Mesenchymal stem cell (in vitro differentiated cells and primary cell): Measurements from ENCODE around the gene CBX2.
A peak's percentile ranks its signal among the peaks of the same experiment; 100 is the strongest.

Source experiments
- DNase-seq: peaks from one replicate; pipeline ENCODE4 v3.0.0-alpha.2; 2013
- H2AFZ ChIP-seq: one replicate; pipeline ENCODE4 v1.6.1; 2013; ENCODE audit warnings: low read depth, mild to moderate bottlenecking, control low read depth, inconsistent platforms, low read length, moderate library complexity
- H2AK5ac ChIP-seq: 2 replicates; pipeline ENCODE4 v1.6.1; 2013; ENCODE audit warnings: low read length, moderate library complexity, mild to moderate bottlenecking, inconsistent platforms; ENCODE audit not compliant: severe bottlenecking
- H2BK120ac ChIP-seq: one replicate; pipeline ENCODE4 v1.6.1; 2013; ENCODE audit warnings: low read depth, mild to moderate bottlenecking, inconsistent platforms, low read length, moderate library complexity
- H2BK12ac ChIP-seq, 2 experiments: one replicate each; pipeline ENCODE4 v1.6.1; 2013; ENCODE audit warnings: inconsistent platforms in 2 of 2, low read length in 2 of 2, mild to moderate bottlenecking in 2 of 2, moderate library complexity in 2 of 2, control low read depth in 1 of 2
- H2BK15ac ChIP-seq: one replicate; pipeline ENCODE4 v1.6.1; 2013; ENCODE audit warnings: mild to moderate bottlenecking, low read depth, inconsistent platforms; ENCODE audit not compliant: poor library complexity, severe bottlenecking
- H2BK5ac ChIP-seq: 2 replicates; pipeline ENCODE4 v1.6.1; 2013; ENCODE audit warnings: low read depth, mild to moderate bottlenecking, low read length, control low read depth, inconsistent platforms; ENCODE audit not compliant: poor library complexity, severe bottlenecking
- H3K14ac ChIP-seq, 2 experiments: one replicate each; pipeline ENCODE4 v1.6.1; 2013; ENCODE audit warnings: inconsistent platforms in 2 of 2, low read length in 2 of 2, control low read depth in 1 of 2, mild to moderate bottlenecking in 1 of 2, moderate library complexity in 1 of 2
- H3K18ac ChIP-seq, 2 experiments: one replicate each; pipeline ENCODE4 v1.6.1; 2013; ENCODE audit warnings: inconsistent platforms in 2 of 2, low read length in 2 of 2, control low read depth in 1 of 2, low read depth in 1 of 2, mild to moderate bottlenecking in 1 of 2
- H3K23ac ChIP-seq, 2 experiments: one replicate each; pipeline ENCODE4 v1.6.1; 2013; ENCODE audit warnings: inconsistent platforms in 2 of 2, low read length in 2 of 2, mild to moderate bottlenecking in 2 of 2, moderate library complexity in 2 of 2, control low read depth in 1 of 2
- H3K27ac ChIP-seq: 2 replicates; pipeline ENCODE4 v1.5.1; 2013; ENCODE audit warnings: mild to moderate bottlenecking, moderate library complexity, low read length, control low read depth, inconsistent platforms; ENCODE audit not compliant: poor library complexity, severe bottlenecking
- H3K27me3 ChIP-seq, 2 experiments: 2 replicates each; pipeline versions ENCODE4 v1.6.1 to v1.7.0; 2013; ENCODE audit warnings: low read length in 2 of 2, mild to moderate bottlenecking in 2 of 2, moderate library complexity in 2 of 2, control low read depth in 1 of 2, inconsistent platforms in 1 of 2; ENCODE audit not compliant: control insufficient read depth in 1 of 2, insufficient read depth in 1 of 2
- H3K36me3 ChIP-seq, 2 experiments: 2 replicates each; pipeline versions ENCODE4 v1.6.1 to v1.7.0; 2013; ENCODE audit warnings: low read length in 2 of 2, control low read depth in 1 of 2, inconsistent platforms in 1 of 2, low read depth in 1 of 2, mild to moderate bottlenecking in 1 of 2; ENCODE audit not compliant: insufficient read depth in 2 of 2, control insufficient read depth in 1 of 2
- H3K4ac ChIP-seq, 2 experiments: one replicate each; pipeline ENCODE4 v1.6.1; 2013; ENCODE audit warnings: inconsistent platforms in 2 of 2, low read length in 2 of 2, mild to moderate bottlenecking in 2 of 2, moderate library complexity in 2 of 2, control low read depth in 1 of 2, low read depth in 1 of 2
- H3K4me1 ChIP-seq: 2 replicates; pipeline ENCODE4 v1.6.1; 2013; ENCODE audit warnings: low read depth, low read length, control low read depth; ENCODE audit not compliant: control insufficient read depth, insufficient read depth
- H3K4me2 ChIP-seq: 2 replicates; pipeline ENCODE4 v1.6.1; 2013; ENCODE audit warnings: low read length, mild to moderate bottlenecking, inconsistent platforms; ENCODE audit not compliant: poor library complexity, severe bottlenecking
- H3K4me3 ChIP-seq, 2 experiments: 2 replicates each; pipeline versions ENCODE4 v1.5.1 to v1.7.0; 2013; ENCODE audit warnings: low read length in 2 of 2, mild to moderate bottlenecking in 2 of 2, control low read depth in 1 of 2, low read depth in 1 of 2; ENCODE audit not compliant: insufficient read depth in 1 of 2
- H3K79me1 ChIP-seq: replicated peaks from 2 replicates; pipeline ENCODE4 v1.6.1; 2013; ENCODE audit warnings: mild to moderate bottlenecking, control low read depth, low read length, inconsistent platforms; ENCODE audit not compliant: poor library complexity, severe bottlenecking
- H3K9ac ChIP-seq: 2 replicates; pipeline ENCODE4 v1.7.0; 2013; ENCODE audit warnings: mild to moderate bottlenecking, low read length, moderate library complexity
- H3K9me3 ChIP-seq: 2 replicates; pipeline ENCODE4 v1.7.0; 2013; ENCODE audit warnings: mild to moderate bottlenecking, low read length; ENCODE audit not compliant: control insufficient read depth
- H4K8ac ChIP-seq: one replicate; pipeline ENCODE4 v1.6.1; 2013; ENCODE audit warnings: inconsistent platforms, mild to moderate bottlenecking, low read length, moderate library complexity
- H4K91ac ChIP-seq: one replicate; pipeline ENCODE4 v1.6.1; 2013; ENCODE audit warnings: mild to moderate bottlenecking, low read length, inconsistent platforms
- WGBS: methylation state at CpG from one replicate; pipeline ENCODE4 v1.1.7; 2013; ENCODE audit warnings: mixed read lengths; 5-methylcytosine and 5-hydroxymethylcytosine counted together

Gene CBX2

DNA sequence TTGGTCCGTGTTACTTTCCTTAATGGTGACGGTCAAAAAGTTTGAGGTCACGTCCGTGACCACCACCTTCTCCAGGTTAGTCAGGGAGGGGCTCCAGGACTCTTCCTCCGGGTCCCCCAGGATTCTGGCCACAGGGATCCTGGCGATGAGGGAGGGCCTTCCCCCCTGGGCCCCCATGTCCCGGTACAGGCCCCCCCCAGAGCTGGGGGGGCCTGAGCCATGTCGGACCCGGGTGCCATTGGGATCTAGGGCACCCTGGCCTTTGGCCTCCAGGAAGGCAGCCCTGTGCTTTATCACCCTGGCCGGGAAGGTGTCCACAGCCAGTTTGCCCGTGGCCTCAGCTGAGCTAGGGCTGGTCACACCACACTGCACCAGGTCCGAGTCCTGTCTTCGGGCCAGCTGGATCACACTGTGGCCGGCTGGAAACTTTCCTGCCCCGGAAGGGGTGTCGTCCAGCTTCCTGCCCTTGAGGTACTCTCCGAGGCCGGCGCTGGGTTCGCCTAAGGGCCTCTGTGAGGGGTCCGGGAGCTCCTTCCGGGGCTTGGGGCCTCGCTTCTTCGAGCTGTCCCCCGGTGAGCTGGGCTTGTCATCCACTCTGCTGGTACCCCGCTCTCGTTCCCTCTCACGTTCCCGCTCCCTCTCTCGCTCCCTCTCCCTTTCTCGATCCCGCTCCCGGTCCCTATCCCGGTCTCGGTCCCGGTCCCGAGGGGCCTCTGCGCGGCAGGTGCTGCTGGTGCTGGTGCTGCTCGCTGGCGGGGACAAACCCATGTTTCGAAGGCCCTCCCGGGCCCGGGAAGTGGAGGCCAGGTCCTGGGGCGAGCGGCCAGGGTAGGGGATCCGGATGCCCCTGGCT is 16.9 kb downstream of the CBX2 start:
- Histone ChIP-seq H3K36me3 (peaks cover 0 to 19% of the 10 kb centered on the region in 2 experiments), H3K9ac (no peak overlapping the region), H2BK120ac (peak overlapping the region; percentile 57), H4K8ac (no peak overlapping the region), H2BK5ac (no peak overlapping the region), H4K91ac (no peak overlapping the region), H2BK15ac (peak overlapping the region; percentile 92), H3K18ac (peak overlapping the region; percentile 4 to 6), H3K9me3 (no peaks in the 10 kb centered on the region), H3K79me1 (peaks cover 11% of the 10 kb centered on the region), H3K27ac (no peak overlapping the region), H3K14ac (no peak overlapping the region), H2BK12ac (peak overlapping the region in 1 of 2 experiments; percentile 61), H3K27me3 (peaks cover 46 to 53% of the 10 kb centered on the region in 2 experiments), H2AFZ (no peak overlapping the region), H3K4me2 (no peak overlapping the region), H3K23ac (peak overlapping the region in 1 of 2 experiments; percentile 9), H2AK5ac (no peak overlapping the region), H3K4me1 (peaks cover 49% of the 10 kb centered on the region), H3K4me3 (no peak overlapping the region), H3K4ac (peak overlapping the region in 1 of 2 experiments; percentile 28)
- no peak for DNase-seq
- WGBS, result 62% methylated on average over 45 of the region's 47 CpGs

DNA sequence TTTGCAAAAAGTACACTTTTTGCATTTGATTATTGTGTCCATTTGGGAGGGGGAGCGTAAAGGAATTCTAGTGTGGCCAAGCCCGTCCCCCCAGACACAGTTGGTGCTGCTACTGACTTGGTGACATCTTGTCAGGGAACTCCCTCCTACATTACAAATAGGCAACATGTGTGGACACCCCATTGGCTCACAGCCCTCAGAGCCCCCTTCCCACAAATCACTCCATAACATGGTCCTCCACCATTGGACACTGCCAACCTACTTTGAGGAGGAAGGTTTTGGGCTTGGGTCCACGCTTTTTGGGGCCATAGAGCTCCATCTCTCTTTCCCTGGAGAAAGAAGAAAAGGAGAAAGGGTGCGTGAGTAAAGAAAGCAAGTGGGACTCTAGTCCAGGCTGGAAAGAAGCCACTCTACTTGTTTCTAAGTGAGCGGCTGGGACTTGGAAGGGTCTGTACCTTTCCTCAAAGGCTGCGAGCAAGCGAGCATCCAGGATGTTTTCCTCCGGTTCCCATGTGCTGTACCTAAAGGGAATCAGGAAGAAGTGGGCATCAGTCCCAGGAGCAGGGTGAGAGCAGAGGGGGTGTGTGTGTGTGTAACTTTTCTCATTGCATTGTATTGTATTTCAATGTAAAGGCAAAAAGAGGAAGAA is 18.0 kb downstream of the CBX2 start:
- no peak overlapping the region for H3K18ac ChIP-seq
- peak overlapping the region; percentile 63 for H2AK5ac ChIP-seq
- H3K27me3 ChIP-seq, result peaks cover 46 to 53% of the 10 kb centered on the region in 2 experiments
- WGBS, result 63% methylated on average over 8 of the region's 8 CpGs
- peak overlapping the region in 1 of 2 experiments; percentile 15 for H3K23ac ChIP-seq
- H3K9me3 ChIP-seq, result no peaks in the 10 kb centered on the region
- no peak overlapping the region for H2AFZ ChIP-seq
- H2BK120ac ChIP-seq, result no peak overlapping the region
- DNase-seq, result no peak
- H3K9ac ChIP-seq, result peak overlapping the region; percentile 91
- no peak overlapping the region for H2BK5ac ChIP-seq
- H3K4me3 ChIP-seq, result peak overlapping the region in 1 of 2 experiments; percentile 81
- no peak overlapping the region for H3K27ac ChIP-seq
- H3K4me2 ChIP-seq, result peak overlapping the region; percentile 55
- no peak overlapping the region for H4K8ac ChIP-seq
- no peak overlapping the region for H4K91ac ChIP-seq
- H2BK12ac ChIP-seq, result peak overlapping the region in 1 of 2 experiments; percentile 39
- no peak overlapping the region for H3K14ac ChIP-seq
- peaks cover 56% of the 10 kb centered on the region for H3K4me1 ChIP-seq
- H3K4ac ChIP-seq, result no peak overlapping the region
- no peak overlapping the region for H2BK15ac ChIP-seq
- H3K79me1 ChIP-seq, result peaks cover 11% of the 10 kb centered on the region
- peaks cover 0 to 15% of the 10 kb centered on the region in 2 experiments for H3K36me3 ChIP-seq

DNA sequence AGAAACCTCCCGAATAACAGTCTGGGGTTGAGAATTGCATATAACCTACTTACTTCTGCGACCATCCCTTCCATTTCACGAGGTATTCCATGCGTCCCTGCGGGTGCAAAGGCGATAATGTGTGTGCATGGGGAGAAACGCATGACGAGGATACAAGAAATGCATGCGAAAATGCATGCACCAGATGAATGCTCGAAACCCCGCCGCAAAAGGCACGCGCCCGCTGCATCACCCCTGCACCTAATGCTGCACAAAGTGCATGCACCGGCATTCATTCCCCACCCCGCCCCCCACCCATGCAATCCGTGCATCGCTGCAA is 18.5 kb downstream of the CBX2 start:
- H2AFZ ChIP-seq, result peak overlapping the region; percentile 90
- DNase-seq, result no peak
- H4K91ac ChIP-seq, result no peak overlapping the region
- peak overlapping the region; percentile 81 to 82 for H3K4me3 ChIP-seq
- H3K79me1 ChIP-seq, result peaks cover 11% of the 10 kb centered on the region
- under 1% methylated on average over 15 of the region's 19 CpGs for WGBS
- H4K8ac ChIP-seq, result no peak overlapping the region
- H3K9me3 ChIP-seq, result no peaks in the 10 kb centered on the region
- H3K4me1 ChIP-seq, result peaks cover 56% of the 10 kb centered on the region
- H2AK5ac ChIP-seq, result no peak overlapping the region
- peaks cover 45 to 53% of the 10 kb centered on the region in 2 experiments for H3K27me3 ChIP-seq
- H3K18ac ChIP-seq, result peak overlapping the region in 1 of 2 experiments; percentile 31
- H3K9ac ChIP-seq, result peak overlapping the region; percentile 91
- H2BK5ac ChIP-seq, result peak overlapping the region; percentile 51
- H3K4me2 ChIP-seq, result peak overlapping the region; percentile 55
- H2BK120ac ChIP-seq, result no peak overlapping the region
- peaks cover 0 to 14% of the 10 kb centered on the region in 2 experiments for H3K36me3 ChIP-seq
- no peak overlapping the region for H3K14ac ChIP-seq
- H3K23ac ChIP-seq, result peak overlapping the region in 1 of 2 experiments; percentile 74
- no peak overlapping the region for H3K27ac ChIP-seq
- H3K4ac ChIP-seq, result peak overlapping the region in 1 of 2 experiments; percentile 84
- H2BK12ac ChIP-seq, result no peak overlapping the region
- H2BK15ac ChIP-seq, result peak overlapping the region; percentile 93
